Stimulated activated CD4-positive, alpha-beta T cell treated with anti-CD3 and anti-CD28 coated beads, Interleukin-1b, Interleukin-23, amount 100 ng/mL, for 48 hours (primary cell): ENCODE results near the gene HAUS3.

Source experiments
- DNase-seq: peaks from one replicate; pipeline ENCODE4 v3.0.0-alpha.2; 2020

HAUS3 gene

GRCh38 chr4:2241410-2242353, at the start of gene HAUS3, which contains the start of gene POLN:
TSS of gene HAUS3 (minus strand) at chr4:2242121. CDS start at chr4:2240946, 1,175 bp downstream.
TSS of gene POLN (minus strand) at chr4:2242121. CDS start at chr4:2229231, 12,890 bp downstream.
- DNase-seq, result peak; percentile 99

- peak; percentile 42 for DNase-seq
Measured at GRCh38 chr4:2290974-2291704, 49.2 kb upstream of the HAUS3 start.

- no peak for DNase-seq
Measured at GRCh38 chr4:2290488-2290887, 48.6 kb upstream of the HAUS3 start.

- DNase-seq, result no peak
Measured at GRCh38 chr4:2289955-2290333, 48.0 kb upstream of the HAUS3 start.

GRCh38 chr4:2289311-2289954, 47.5 kb upstream of the HAUS3 start:
- no peak for DNase-seq

- no peak for DNase-seq
Measured at GRCh38 chr4:2288051-2288541, 46.2 kb upstream of the HAUS3 start.

GRCh38 chr4:2287594-2287915, 45.6 kb upstream of the HAUS3 start:
- DNase-seq, result no peak

- DNase-seq, result no peak
Measured at GRCh38 chr4:2286904-2287593, 45.1 kb upstream of the HAUS3 start.

- DNase-seq, result no peak
Measured at GRCh38 chr4:2285613-2286381, 43.9 kb upstream of the HAUS3 start.

GRCh38 chr4:2284934-2285612, 43.2 kb upstream of the HAUS3 start:
- no peak for DNase-seq

- DNase-seq, result no peak
Measured at GRCh38 chr4:2284161-2284933, 42.4 kb upstream of the HAUS3 start.

GRCh38 chr4:2283199-2283711, 41.3 kb upstream of the HAUS3 start:
- no peak for DNase-seq

GRCh38 chr4:2281575-2282343, 39.8 kb upstream of the HAUS3 start:
- peak; percentile 68 for DNase-seq

- no peak for DNase-seq
Measured at GRCh38 chr4:2280531-2281300, 38.8 kb upstream of the HAUS3 start.

GRCh38 chr4:2277956-2278355, 36.0 kb upstream of the HAUS3 start:
- no peak for DNase-seq

GRCh38 chr4:2276581-2277325, 34.8 kb upstream of the HAUS3 start:
- DNase-seq, result no peak

- DNase-seq, result no peak
Measured at GRCh38 chr4:2275546-2276251, 33.8 kb upstream of the HAUS3 start.
